Endothelial cell of umbilical vein (primary cell): ENCODE measurements around the gene LEAP2. TPM values are rescaled to one million over a fixed set of nuclear protein-coding genes. Genes with fewer than 3 reads are reported as not detected.

Experiments
- BruUV-seq: library from RNA; stranded (reverse); fragments of 400-500 nt; replicated peaks from 2 replicates; lab custom pipeline; 2021; lab: Mats Ljungman, UMichigan
- CTCF ChIA-PET: fragments of 300-600, 350-600 bp; sonication (Branson Sonifier 250); formaldehyde crosslinking; loops from one replicate; lab custom pipeline; 2021; ENCODE audit warnings: antibody characterized with exemption, inconsistent platforms; lab: Charles Lee
- POLR2A ChIA-PET: fragments of 300-600, 350-600 bp; sonication (Branson Sonifier 250); formaldehyde crosslinking; loops from one replicate; lab custom pipeline; 2021; ENCODE audit warnings: antibody characterized with exemption, inconsistent platforms; lab: Charles Lee
- DNase-seq: peaks from one replicate; pipeline ENCODE4 v3.0.0-alpha.2; 2011; ENCODE audit warnings: low read depth, low spot score
- FAIRE-seq: peaks from 2 replicates; lab custom pipeline; 2011; peaks lifted over from hg19 to GRCh38; lab: Jason Lieb, UNC
- H2AFZ ChIP-seq: 2 replicates; pipeline ENCODE4 v1.6.0; 2012; ENCODE audit warnings: low read depth, low read length, control low read depth, inconsistent platforms
- H3K27ac ChIP-seq: 2 replicates; pipeline ENCODE4 v1.5.1; 2011; ENCODE audit warnings: low read depth, mild to moderate bottlenecking, control low read depth, low read length, moderate library complexity; ENCODE audit not compliant: insufficient read depth
- H3K27me3 ChIP-seq, 2 experiments: 2 replicates each; pipeline versions ENCODE4 v1.6.0 to v1.6.1; 2011; ENCODE audit warnings: low read length in 2 of 2, mixed read lengths in 1 of 2; ENCODE audit not compliant: control insufficient read depth in 2 of 2, insufficient read depth in 2 of 2
- H3K36me3 ChIP-seq, 2 experiments: 2 replicates in 1 of 2; 3 replicates in 1 of 2; pipeline ENCODE4 v1.5.1; 2011; ENCODE audit warnings: low read length in 2 of 2, mild to moderate bottlenecking in 1 of 2, moderate library complexity in 1 of 2; ENCODE audit not compliant: control insufficient read depth in 2 of 2, insufficient read depth in 2 of 2; ENCODE audit errors: extremely low read depth in 1 of 2
- H3K4me1 ChIP-seq: 3 replicates; pipeline ENCODE4 v1.5.1; 2011; ENCODE audit warnings: mild to moderate bottlenecking, low read length; ENCODE audit not compliant: control insufficient read depth, insufficient read depth; ENCODE audit errors: extremely low read depth
- H3K4me2 ChIP-seq: 2 replicates; pipeline ENCODE4 v1.6.1; 2011; ENCODE audit warnings: low read length, control low read depth, mixed read lengths; ENCODE audit not compliant: insufficient read depth
- H3K4me3 ChIP-seq, 3 experiments: fragments of 200-600 bp in 1 of 3; sonication (generic), shearing (Covaris generic) in 1 of 3; replicated peaks in 1 of 3; 2 replicates each; pipeline ENCODE4 v1.5.1; 2011 to 2016; ENCODE audit warnings: control low read depth in 3 of 3, low read length in 3 of 3, mild to moderate bottlenecking in 2 of 3, inconsistent platforms in 1 of 3, low read depth in 1 of 3, moderate library complexity in 1 of 3; ENCODE audit not compliant: insufficient read depth in 1 of 3
- H3K79me2 ChIP-seq: 2 replicates; pipeline ENCODE4 v1.6.0; 2012; ENCODE audit warnings: low read length, inconsistent platforms; ENCODE audit not compliant: control insufficient read depth, insufficient read depth
- H3K9ac ChIP-seq: replicated peaks from 2 replicates; pipeline ENCODE3; 2011; ENCODE audit warnings: low read length, control low read depth; ENCODE audit not compliant: insufficient read depth; ENCODE audit errors: extremely low read depth
- H3K9me1 ChIP-seq: replicated peaks from 3 replicates; pipeline ENCODE4 v1.6.0; 2011; ENCODE audit warnings: mild to moderate bottlenecking, low read length; ENCODE audit not compliant: control insufficient read depth, insufficient read depth; ENCODE audit errors: extremely low read depth
- H3K9me3 ChIP-seq: replicated peaks from 2 replicates; pipeline ENCODE4 v1.5.1; 2012; ENCODE audit warnings: low read length, inconsistent platforms; ENCODE audit not compliant: control insufficient read depth, insufficient read depth
- H4K20me1 ChIP-seq: replicated peaks from 2 replicates; pipeline ENCODE3; 2011; ENCODE audit warnings: mild to moderate bottlenecking, low read length; ENCODE audit not compliant: control insufficient read depth, insufficient read depth; ENCODE audit errors: extremely low read depth
- EZH2 ChIP-seq: IDR thresholded peaks from 2 replicates; pipeline ENCODE4 v1.6.1; 2012; ENCODE audit warnings: borderline replicate concordance, low read depth, mild to moderate bottlenecking, moderate library complexity, low read length, inconsistent platforms; ENCODE audit not compliant: severe bottlenecking
- FOS ChIP-seq: IDR thresholded peaks from 2 replicates; pipeline ENCODE4 v1.6.1; 2011; ENCODE audit warnings: mild to moderate bottlenecking, low read length, moderate library complexity, borderline replicate concordance; ENCODE audit not compliant: insufficient read depth
- JUN ChIP-seq: IDR thresholded peaks from 2 replicates; pipeline ENCODE4 v1.6.1; 2011; ENCODE audit warnings: borderline replicate concordance, low read depth; ENCODE audit not compliant: insufficient read length, insufficient read depth
- MYC ChIP-seq: IDR thresholded peaks from one replicate; pipeline ENCODE4 v1.6.1; 2011; ENCODE audit warnings: mild to moderate bottlenecking, low read depth, low read length
- POLR2AphosphoS5 ChIP-seq: IDR thresholded peaks from 2 replicates; pipeline ENCODE4 v1.6.1; 2012; ENCODE audit warnings: low read depth, mild to moderate bottlenecking, control low read depth, low read length, moderate library complexity; ENCODE audit not compliant: insufficient read depth
- dilution Hi-C: fragments of 300-500 bp; cut with MboI; formaldehyde crosslinking; loops from one replicate; pipeline ENCODE4 v1.15.0; 2019; ENCODE audit warnings: low sequenced_read_pairs; ENCODE audit not compliant: extremely low pct_ligation_motif_present
- intact Hi-C: fragments of 100-400 bp; cut with micrococcal nuclease; formaldehyde crosslinking; loops from one replicate; pipeline ENCODE4 v1.10.0; 2022
- polyA plus RNA-seq, 4 experiments: library from polyadenylated mRNA; depleted of rRNA in 3 of 4; stranded (reverse) in 3 of 4; unstranded in 1 of 4; fragments of >200 nt; gene quantifications; 2 replicates each; pipeline versions ENCODE4 v1.2.1 to v1.2.3, GENCODE V29; 2011 to 2012; ENCODE audit warnings: missing spikeins in 1 of 4
- total RNA-seq: library from RNA; stranded (reverse); gene quantifications from 2 replicates; pipeline ENCODE4 v1.2.3, GENCODE V29; 2021

The LEAP2 gene
- total and polyA plus RNA-seq, 2 donors (not counting 3 experiments of a cell fraction or from before 2014, with no cell fraction given): 0.37 to 0.40 TPM

- H3K9me3 ChIP-seq: no peaks in the 10 kb centered on the region
- no peaks in the 10 kb centered on the region for H3K9me1 ChIP-seq
- H3K4me2 ChIP-seq: no peak overlapping the region
- CTCF ChIA-PET: interaction anchor here (1.3 to 3.3 kb wide), 3 partner anchors 10 to 43 kb away, joined by 5 to 16 read pairs (median 8); partner anchors contain the start of gene SHROOM1
- no TSS peak for BruUV-seq
- dilution Hi-C loops (no loop called here), intact Hi-C loops (no loop called here)
- H3K4me3 ChIP-seq: no peak overlapping the region
- H3K36me3 ChIP-seq: peaks cover 2 to 4% of the 10 kb centered on the region in 2 experiments
- FAIRE-seq (no peak), DNase-seq (no peak)
- H3K9ac ChIP-seq: no peak overlapping the region
- POLR2A ChIA-PET: no interaction called here
- no peaks in the 10 kb centered on the region for H3K27me3 ChIP-seq
- no peak overlapping the region for H3K27ac ChIP-seq
- no peak overlapping the region for H2AFZ ChIP-seq
- no peaks in the 10 kb centered on the region for H3K79me2 ChIP-seq
- no peaks in the 10 kb centered on the region for H3K4me1 ChIP-seq
- no peak for TF ChIP-seq POLR2AphosphoS5
- no peak for TF ChIP-seq JUN
- peaks cover 2% of the 10 kb centered on the region for H4K20me1 ChIP-seq
Observed at GRCh38 chr5:132872788-132873118, 715 bp upstream of the LEAP2 start.

DNA sequence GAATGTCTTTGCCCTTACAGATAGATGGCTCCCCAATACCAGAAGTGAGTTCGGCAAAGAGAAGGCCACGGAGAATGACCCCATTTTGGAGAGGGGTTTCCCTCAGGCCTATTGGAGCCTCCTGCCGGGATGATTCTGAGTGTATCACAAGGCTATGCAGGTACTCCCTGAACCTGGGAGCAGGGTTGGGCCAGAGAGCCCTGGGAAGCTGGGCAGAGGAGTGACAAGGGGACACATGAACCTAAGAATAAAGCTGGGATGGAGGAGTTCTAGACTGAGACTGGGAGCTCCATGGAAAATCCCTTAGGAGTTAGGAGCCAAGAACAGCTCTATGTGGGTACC, 433 bp downstream of the LEAP2 start:
- H3K9me1 ChIP-seq: no peaks in the 10 kb centered on the region
- no peaks in the 10 kb centered on the region for H3K9me3 ChIP-seq
- peaks cover 2% of the 10 kb centered on the region for H4K20me1 ChIP-seq
- no peaks in the 10 kb centered on the region for H3K79me2 ChIP-seq
- intact Hi-C loops: no loop called here
- no peak overlapping the region for H3K27ac ChIP-seq
- H3K4me3 ChIP-seq: no peak overlapping the region
- CTCF ChIA-PET: interaction anchor here (0.8 to 3.3 kb wide), 3 partner anchors 9 to 54 kb away, joined by 4 to 16 read pairs (median 8); partner anchors contain the start of gene SHROOM1
- BruUV-seq: no TSS peak
- H3K4me2 ChIP-seq: no peak overlapping the region
- dilution Hi-C loops: no loop called here
- H2AFZ ChIP-seq: no peak overlapping the region
- POLR2A ChIA-PET: no interaction called here
- no peak for DNase-seq
- peaks cover 6 to 13% of the 10 kb centered on the region in 2 experiments for H3K36me3 ChIP-seq
- no peaks in the 10 kb centered on the region for H3K4me1 ChIP-seq
- no peak overlapping the region for H3K9ac ChIP-seq
- no peaks in the 10 kb centered on the region for H3K27me3 ChIP-seq
- no peak for TF ChIP-seq EZH2
- no peak for TF ChIP-seq JUN
- TF ChIP-seq MYC: no peak
- TF ChIP-seq POLR2AphosphoS5: no peak
- TF ChIP-seq FOS: no peak
- no peak for FAIRE-seq
